Liver (tissue), 3 donors: ENCODE data around the gene RAF1.

Experiments
- EGR1 ChIP-seq, 2 donors: IDR thresholded peaks; 2 replicates each; pipeline ENCODE4 v1.6.1; 2016 to 2018; ENCODE audit warnings: antibody characterized with exemption in 2 of 2, low read depth in 2 of 2
- GABPA ChIP-seq, 2 donors: IDR thresholded peaks in 1 of 2; conservative IDR thresholded peaks in 1 of 2; 2 replicates each; pipeline ENCODE4 v1.6.1; 2016; ENCODE audit warnings: antibody characterized with exemption in 2 of 2, mild to moderate bottlenecking in 1 of 2, moderate library complexity in 1 of 2
- HNF4G ChIP-seq: IDR thresholded peaks from 2 replicates; pipeline ENCODE4 v1.6.1; 2016; ENCODE audit warnings: antibody characterized with exemption
- JUND ChIP-seq, 2 donors: IDR thresholded peaks; 2 replicates each; pipeline ENCODE4 v1.6.1; 2016; ENCODE audit warnings: antibody characterized with exemption in 2 of 2
- RAD21 ChIP-seq, 2 donors: IDR thresholded peaks; 2 replicates each; pipeline ENCODE4 v1.6.1; 2016; ENCODE audit warnings: antibody characterized with exemption in 2 of 2, mild to moderate bottlenecking in 2 of 2
- RXRA ChIP-seq, 2 donors: IDR thresholded peaks; 2 replicates each; pipeline ENCODE4 v1.6.1; 2017 to 2018; ENCODE audit warnings: antibody characterized with exemption in 2 of 2, mild to moderate bottlenecking in 1 of 2
- SP1 ChIP-seq: IDR thresholded peaks from 2 replicates; pipeline ENCODE4 v1.6.1; 2018; ENCODE audit warnings: antibody characterized with exemption, mild to moderate bottlenecking
- TAF1 ChIP-seq: conservative IDR thresholded peaks from 2 replicates; pipeline ENCODE4 v1.6.1; 2016; ENCODE audit warnings: antibody characterized with exemption, mild to moderate bottlenecking
- YY1 ChIP-seq: IDR thresholded peaks from 2 replicates; pipeline ENCODE4 v1.6.1; 2016; ENCODE audit warnings: antibody characterized with exemption, mild to moderate bottlenecking
- TF ChIP-seq, protein P1 (sequence below): fragments of 150-350 bp; IDR thresholded peaks from 2 replicates; pipeline ENCODE4 v1.5.1; 2017; ENCODE audit warnings: improper control_type of control experiment, low read depth, low read length; ENCODE audit not compliant: missing input control
- TF ChIP-seq, protein P2 (sequence below): IDR thresholded peaks from 2 replicates; pipeline ENCODE4 v1.6.1; 2016; ENCODE audit warnings: antibody characterized with exemption, mild to moderate bottlenecking
- TF ChIP-seq, protein P3 (sequence below): IDR thresholded peaks from 2 replicates; pipeline ENCODE4 v1.6.1; 2016; ENCODE audit warnings: antibody characterized with exemption
- donor health status: healthy.
- donor health status: healthy.

DNA sequence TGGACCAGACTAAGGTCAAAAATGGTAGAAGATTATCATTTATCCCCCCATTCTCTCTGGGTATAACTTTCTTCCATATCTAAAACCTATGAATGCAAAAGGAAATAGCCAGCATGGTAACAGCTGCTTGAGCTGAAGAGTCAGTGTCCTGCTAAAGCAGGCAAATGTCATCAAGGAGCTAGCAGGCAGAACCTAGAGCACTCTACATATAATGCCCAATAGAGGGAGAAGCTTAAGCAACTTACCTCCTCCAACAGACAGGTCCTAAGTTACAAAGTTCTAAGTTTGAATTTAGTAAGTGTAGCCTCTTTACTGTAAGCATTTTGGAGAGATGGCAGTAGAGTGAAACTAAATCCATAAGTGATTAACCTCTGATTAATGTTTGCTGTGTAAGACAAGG, 7.7 kb downstream of the RAF1 start:
- TF ChIP-seq GABPA (IDR thresholded peaks at IDR 0.05 in 1 of 2, conservative IDR thresholded peaks at IDR 0.05 in 1 of 2) (no peak), RAD21 (IDR thresholded peaks at IDR 0.05) (no peak), HNF4G (no peak), TAF1 (no peak), SP1 (no peak), JUND (IDR thresholded peaks at IDR 0.05) (no peak), YY1 (no peak), RXRA (IDR thresholded peaks at IDR 0.05) (no peak), EGR1 (IDR thresholded peaks at IDR 0.05; ENCODE audit: low read depth in 2 of 2) (no peak)
- TF ChIP-seq, protein P1, sequence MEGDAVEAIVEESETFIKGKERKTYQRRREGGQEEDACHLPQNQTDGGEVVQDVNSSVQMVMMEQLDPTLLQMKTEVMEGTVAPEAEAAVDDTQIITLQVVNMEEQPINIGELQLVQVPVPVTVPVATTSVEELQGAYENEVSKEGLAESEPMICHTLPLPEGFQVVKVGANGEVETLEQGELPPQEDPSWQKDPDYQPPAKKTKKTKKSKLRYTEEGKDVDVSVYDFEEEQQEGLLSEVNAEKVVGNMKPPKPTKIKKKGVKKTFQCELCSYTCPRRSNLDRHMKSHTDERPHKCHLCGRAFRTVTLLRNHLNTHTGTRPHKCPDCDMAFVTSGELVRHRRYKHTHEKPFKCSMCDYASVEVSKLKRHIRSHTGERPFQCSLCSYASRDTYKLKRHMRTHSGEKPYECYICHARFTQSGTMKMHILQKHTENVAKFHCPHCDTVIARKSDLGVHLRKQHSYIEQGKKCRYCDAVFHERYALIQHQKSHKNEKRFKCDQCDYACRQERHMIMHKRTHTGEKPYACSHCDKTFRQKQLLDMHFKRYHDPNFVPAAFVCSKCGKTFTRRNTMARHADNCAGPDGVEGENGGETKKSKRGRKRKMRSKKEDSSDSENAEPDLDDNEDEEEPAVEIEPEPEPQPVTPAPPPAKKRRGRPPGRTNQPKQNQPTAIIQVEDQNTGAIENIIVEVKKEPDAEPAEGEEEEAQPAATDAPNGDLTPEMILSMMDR, result no peak
- TF ChIP-seq, protein P2, sequence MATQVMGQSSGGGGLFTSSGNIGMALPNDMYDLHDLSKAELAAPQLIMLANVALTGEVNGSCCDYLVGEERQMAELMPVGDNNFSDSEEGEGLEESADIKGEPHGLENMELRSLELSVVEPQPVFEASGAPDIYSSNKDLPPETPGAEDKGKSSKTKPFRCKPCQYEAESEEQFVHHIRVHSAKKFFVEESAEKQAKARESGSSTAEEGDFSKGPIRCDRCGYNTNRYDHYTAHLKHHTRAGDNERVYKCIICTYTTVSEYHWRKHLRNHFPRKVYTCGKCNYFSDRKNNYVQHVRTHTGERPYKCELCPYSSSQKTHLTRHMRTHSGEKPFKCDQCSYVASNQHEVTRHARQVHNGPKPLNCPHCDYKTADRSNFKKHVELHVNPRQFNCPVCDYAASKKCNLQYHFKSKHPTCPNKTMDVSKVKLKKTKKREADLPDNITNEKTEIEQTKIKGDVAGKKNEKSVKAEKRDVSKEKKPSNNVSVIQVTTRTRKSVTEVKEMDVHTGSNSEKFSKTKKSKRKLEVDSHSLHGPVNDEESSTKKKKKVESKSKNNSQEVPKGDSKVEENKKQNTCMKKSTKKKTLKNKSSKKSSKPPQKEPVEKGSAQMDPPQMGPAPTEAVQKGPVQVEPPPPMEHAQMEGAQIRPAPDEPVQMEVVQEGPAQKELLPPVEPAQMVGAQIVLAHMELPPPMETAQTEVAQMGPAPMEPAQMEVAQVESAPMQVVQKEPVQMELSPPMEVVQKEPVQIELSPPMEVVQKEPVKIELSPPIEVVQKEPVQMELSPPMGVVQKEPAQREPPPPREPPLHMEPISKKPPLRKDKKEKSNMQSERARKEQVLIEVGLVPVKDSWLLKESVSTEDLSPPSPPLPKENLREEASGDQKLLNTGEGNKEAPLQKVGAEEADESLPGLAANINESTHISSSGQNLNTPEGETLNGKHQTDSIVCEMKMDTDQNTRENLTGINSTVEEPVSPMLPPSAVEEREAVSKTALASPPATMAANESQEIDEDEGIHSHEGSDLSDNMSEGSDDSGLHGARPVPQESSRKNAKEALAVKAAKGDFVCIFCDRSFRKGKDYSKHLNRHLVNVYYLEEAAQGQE, result no peak
- TF ChIP-seq, protein P3, sequence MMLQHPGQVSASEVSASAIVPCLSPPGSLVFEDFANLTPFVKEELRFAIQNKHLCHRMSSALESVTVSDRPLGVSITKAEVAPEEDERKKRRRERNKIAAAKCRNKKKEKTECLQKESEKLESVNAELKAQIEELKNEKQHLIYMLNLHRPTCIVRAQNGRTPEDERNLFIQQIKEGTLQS, result no peak
